Stimulated activated CD4-positive, alpha-beta T cell treated with anti-CD3 and anti-CD28 coated beads, TNF-alpha, amount 100 ng/mL, for 1 hour (primary cell): ENCODE data around the gene FKTN.

ENCODE experiments used
- DNase-seq, 3 donors: peaks; one replicate each; pipeline ENCODE4 v3.0.0-alpha.2; 2020; ENCODE audit warnings: low read depth in 3 of 3, low spot score in 1 of 3

The FKTN gene

GRCh38 chr9:105632807-105633206 is 74.9 kb downstream of the FKTN start:
- no peak for DNase-seq

- DNase-seq: no peak
These were observed 75.5 kb downstream of the FKTN start for GRCh38 chr9:105633411-105633810.

DNA sequence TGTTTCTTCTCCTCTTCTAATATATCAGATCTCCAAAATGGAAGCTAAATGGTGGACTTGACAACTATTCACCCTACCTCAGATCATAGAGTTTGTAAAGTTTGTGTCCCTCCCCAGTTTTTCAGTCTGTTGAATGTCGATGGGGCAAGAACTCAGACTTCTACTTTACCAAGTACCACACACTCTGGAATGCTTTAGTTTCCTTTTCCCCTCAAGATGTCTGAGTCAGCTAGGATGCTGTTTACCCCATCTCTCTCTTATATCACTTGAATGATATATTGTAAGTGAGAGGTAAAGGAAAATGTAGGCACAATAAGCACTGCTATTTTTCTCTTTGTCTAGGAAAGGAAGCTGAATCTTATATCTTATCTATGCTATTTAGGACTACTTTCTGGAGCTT is 78.4 kb downstream of the FKTN start:
- no peak for DNase-seq

DNA sequence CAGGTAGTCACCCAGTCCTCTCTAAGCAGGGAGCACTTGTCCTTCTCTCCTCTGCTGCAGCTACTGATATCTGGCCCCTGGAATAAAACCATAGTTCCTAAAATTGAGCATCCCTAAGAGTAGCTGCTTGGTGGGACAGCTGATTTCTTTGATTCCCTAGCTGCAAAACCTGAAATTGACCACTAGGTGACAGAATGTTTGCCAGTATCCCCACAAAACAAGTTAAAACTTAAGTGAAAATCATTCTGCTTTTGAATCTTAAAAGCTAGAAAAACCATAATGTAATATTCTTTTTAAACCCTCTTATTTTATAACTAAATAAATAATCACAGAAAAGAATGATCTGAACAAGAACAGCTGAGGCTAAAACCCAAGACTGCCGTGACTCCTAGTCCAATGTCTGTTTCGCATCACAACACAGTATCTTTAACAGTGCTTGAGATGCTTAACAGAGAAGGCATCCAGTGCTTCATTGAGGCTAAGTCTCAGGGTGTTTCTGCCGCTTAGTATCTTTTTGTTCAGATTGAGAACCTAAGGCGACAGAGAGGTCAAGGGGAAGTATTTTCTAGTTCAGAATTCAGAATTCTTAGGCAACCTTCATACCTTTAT is 80.0 kb downstream of the FKTN start:
- DNase-seq: no peak

DNA sequence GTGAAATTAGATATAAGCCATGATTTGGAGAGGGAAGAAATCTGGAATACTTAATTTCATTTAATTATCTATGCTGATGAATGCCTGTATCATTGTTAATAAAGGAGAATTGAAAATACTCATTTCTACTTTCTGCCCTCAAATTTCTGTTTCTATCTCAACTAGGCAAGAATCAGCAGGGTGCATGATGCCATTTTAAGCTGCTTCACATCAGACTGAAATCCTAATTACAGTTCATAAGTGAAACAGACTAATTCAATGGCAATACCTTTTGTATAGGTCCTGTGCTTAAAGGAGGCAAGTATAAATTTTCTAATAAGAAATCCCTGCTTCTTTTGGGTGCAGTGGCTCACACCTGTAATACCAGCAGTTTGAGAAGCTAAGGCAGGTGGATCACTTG is 82.0 kb downstream of the FKTN start:
- no peak for DNase-seq

DNA sequence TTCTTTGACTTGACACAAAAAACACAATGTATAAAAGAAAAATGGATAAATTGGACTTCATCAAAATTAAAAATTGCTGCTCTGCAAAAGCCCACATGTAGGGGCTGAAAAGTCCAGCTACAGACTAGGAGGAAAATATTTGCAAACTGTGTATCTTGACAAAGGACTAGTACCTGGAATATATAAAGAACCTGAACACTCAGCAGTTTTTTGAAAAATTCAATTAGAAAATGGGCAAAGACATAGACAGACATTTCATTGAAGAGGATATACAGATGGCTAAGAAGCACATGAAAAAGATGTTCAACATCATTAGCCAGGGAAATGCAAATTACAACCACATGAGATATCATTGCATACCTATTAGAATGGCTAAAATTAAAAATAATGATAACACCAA is 85.9 kb downstream of the FKTN start:
- no peak for DNase-seq

DNA sequence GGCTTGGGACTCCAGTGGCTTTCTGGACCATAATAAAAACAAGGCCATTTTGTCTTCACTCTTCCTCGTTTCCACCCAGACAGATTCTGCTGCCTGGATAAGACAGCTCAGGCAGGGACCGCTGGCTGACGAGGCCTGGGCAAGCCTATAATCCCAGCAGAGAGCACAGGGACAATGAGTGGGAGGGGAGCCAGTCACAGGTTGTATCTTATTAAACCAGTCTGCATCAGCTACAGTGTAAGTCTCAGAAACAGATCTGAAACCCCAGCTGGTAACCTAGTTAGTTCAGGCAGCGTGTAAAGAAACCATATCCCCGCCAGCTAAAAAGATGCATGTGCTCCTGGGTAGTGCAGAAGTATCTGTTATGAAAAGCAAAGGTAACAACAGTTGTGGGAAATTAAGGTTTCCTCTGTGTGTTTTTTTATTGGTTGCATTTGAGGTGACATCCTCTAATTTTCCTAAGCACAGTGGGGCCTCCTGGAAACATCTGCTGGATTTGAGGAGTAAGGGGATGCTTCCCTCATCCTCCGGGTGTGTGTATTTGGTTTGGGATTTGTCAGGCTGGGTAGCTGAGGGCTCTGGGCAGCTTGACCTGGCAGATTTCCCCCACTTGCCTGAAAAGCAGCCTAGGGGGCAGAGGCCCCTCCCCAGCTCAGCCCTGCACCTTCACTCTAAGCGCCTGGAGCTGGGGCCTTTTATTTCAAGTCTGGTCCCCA is 89.1 kb downstream of the FKTN start:
- DNase-seq: no peak

- DNase-seq: no peak
These were observed 89.8 kb downstream of the FKTN start for GRCh38 chr9:105647595-105648349.

DNA sequence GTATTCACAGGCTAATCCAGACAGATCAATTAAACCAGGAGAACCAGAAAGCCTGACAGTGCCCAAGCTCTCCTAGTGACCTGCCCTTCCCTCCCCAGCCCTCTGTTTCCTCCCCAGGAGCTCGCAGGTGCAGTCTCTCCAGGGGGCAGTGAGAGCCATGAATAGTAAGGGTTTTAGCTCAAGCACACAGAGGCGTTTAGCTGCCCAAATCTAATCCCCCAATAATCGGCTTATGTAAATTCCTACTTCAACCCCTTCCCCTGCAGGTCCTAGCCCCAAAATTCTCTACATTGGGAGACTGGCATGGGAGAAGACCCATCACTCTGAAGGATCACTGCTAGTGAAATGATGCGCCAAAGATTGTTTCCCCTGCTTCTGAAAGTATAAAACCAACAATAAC is 93.9 kb downstream of the FKTN start:
- DNase-seq: no peak

DNA sequence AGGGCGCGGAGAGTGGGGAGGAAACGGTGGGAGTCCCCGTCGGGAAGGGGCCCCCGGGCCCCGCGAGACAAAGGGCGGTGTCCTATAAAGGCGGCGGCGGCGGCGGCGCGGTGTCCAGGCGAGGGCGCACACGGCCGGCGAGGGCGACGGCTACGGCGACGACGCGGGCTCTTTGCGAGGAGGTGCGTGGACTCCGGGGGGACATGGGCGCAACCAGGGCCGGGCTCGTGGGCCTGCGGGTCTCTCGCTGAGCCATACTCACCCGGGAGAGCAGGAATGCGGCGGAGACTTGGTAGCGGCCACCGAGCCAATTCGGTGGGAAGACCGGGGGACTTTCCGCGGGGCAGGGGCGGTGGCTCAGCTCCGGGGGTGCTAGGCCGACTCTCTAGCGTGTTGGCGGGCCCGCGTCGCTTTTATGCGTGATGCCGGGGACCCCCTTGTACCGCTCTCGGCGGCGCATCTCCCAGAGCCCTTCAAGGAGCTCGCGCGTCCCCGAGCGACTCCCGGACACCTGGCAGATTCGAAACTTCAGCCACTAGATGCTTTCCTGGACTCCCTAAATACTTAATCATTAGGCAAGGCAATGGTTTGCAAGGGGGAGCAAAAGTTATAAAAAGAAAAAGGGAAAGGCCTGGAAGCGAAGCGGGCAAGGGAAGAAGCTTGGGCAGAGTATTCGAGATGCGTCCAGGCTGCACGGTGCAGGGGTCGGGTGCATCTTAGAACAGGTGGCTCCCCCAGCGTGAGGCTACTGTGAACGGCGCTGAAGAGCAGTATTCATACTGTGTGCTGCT is 98.4 kb downstream of the FKTN start:
- DNase-seq: peak in 1 of 3 donors; percentile 1

DNA sequence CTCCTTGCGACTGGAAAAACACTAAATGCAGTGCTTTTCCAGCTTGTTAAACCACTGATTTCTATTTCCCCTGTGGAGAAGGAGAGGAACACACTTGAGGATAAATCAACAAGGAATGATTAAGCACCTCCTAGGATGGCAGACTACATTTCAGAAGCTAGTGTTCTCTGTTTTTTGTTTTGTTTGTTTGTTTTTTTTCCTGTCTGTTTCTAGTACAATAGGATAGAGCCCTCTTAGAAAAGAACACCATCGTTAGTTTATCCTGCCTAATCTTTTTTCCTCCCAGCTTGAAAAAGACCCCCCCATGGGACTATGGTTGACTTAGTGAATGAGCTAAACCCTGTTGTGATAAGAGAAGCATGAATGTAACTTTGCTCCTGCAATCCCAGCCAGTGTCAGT is 100.4 kb downstream of the FKTN start:
- no peak for DNase-seq

DNA sequence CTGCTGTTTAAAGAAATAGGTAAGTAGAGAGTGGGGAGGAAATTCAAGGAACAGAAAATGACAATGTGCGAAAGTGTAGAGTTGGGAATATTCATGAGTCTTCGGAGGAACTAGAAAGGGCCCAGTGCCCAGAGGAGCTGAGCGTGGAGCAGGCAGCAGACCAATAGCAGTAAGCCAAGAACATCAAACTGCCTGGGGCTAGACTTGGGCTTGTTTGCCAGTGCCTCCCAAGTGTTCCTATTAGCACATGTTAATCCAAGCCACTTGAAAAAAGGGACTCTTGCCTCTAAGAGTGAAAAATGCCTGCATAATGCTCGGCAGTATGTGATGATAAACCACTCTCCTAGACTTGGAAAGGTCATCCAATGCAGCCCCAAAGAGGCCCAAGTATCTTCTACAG is 103.1 kb downstream of the FKTN start:
- DNase-seq: no peak

- DNase-seq: no peak
These were observed 104.5 kb downstream of the FKTN start, which contains the start of gene TAL2 for GRCh38 chr9:105662184-105663104. Gene TAL2, plus strand, starts transcription at chr9:105662457. Its CDS starts 40 bp downstream, at chr9:105662497.

DNA sequence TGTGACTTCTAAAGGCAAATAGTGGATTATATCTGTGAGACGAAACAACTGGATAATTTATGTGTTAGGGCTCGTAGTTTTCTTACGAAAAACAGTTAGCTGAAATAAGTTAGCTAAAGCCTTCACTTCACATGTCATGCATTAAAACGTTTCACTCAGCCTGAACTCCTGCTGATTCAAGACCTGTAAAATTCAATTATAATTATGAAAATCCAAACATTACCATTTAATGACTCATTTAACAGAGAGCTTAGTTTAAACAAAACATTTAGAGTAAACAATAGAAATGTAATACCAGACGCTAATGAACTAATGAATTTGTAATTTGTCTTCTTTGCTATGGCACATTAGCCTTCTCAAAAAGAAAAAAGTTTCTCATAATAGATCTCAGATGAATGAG is 106.0 kb downstream of the FKTN start:
- no peak for DNase-seq

DNA sequence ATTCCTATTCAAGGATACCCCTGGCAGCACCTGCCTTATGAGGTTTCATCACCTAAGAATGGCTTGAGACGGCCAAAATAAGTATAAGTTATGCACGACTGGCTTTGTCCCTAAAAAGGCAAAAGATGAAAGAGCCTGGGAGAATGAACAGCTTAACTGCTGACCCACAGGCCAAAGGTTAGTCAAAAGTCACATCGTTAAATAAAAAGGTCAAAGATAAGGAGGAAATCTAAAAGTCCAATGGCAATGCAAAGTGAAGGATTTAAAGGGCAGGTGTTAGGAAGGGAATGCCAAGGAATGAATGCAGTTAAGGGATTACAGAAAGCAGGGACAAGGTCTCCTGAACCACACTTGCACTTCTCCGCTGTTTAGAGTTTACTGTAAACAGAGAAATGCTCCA is 109.9 kb downstream of the FKTN start:
- no peak for DNase-seq

GRCh38 chr9:105670315-105670714 is 112.4 kb downstream of the FKTN start:
- no peak for DNase-seq

- no peak for DNase-seq
These were observed 112.8 kb downstream of the FKTN start for GRCh38 chr9:105670775-105671174.

DNA sequence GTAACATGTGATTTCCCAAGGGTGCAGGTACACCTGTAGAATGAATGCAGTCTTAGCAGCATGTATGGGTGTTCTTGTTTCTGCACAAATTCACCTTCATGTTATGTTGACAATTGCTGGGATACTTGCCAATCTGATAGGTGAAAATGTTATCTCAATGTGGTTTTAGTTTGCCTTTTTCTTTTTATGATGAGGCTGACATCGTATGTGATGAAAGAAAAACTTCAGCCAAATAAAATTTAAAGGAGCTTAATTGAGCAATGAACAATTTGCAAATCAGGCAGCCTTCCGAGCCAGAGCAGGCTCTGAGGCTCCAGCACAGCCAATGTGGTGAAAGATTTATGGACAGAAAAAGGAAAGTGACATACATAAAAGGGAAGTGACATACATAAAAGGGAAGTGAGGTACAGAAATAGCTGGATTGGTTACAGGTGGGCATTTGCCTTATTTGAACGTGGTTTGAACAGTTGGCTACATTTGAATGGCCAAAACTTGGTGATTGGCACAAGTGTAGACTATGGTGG is 114.8 kb downstream of the FKTN start:
- no peak for DNase-seq

- no peak for DNase-seq
These were observed 116.0 kb downstream of the FKTN start for GRCh38 chr9:105673850-105674387.

GRCh38 chr9:105676351-105676923 is 118.5 kb downstream of the FKTN start:
- no peak for DNase-seq
